Endothelial cell of umbilical vein (primary cell): ENCODE data around the gene PPM1N.

ENCODE experiments used
- EZH2 ChIP-seq: IDR thresholded peaks from 2 replicates; pipeline ENCODE4 v1.6.1; 2012; ENCODE audit warnings: borderline replicate concordance, low read depth, mild to moderate bottlenecking, moderate library complexity, low read length, inconsistent platforms; ENCODE audit not compliant: severe bottlenecking
- FOS ChIP-seq: IDR thresholded peaks from 2 replicates; pipeline ENCODE4 v1.6.1; 2011; ENCODE audit warnings: mild to moderate bottlenecking, low read length, moderate library complexity, borderline replicate concordance; ENCODE audit not compliant: insufficient read depth
- JUN ChIP-seq: IDR thresholded peaks from 2 replicates; pipeline ENCODE4 v1.6.1; 2011; ENCODE audit warnings: borderline replicate concordance, low read depth; ENCODE audit not compliant: insufficient read length, insufficient read depth
- MYC ChIP-seq: IDR thresholded peaks from one replicate; pipeline ENCODE4 v1.6.1; 2011; ENCODE audit warnings: mild to moderate bottlenecking, low read depth, low read length
- POLR2A ChIP-seq: IDR thresholded peaks from 2 replicates; pipeline ENCODE4 v1.6.1; 2012; ENCODE audit warnings: low read depth, mild to moderate bottlenecking, control low read depth, low read length
- POLR2AphosphoS5 ChIP-seq: IDR thresholded peaks from 2 replicates; pipeline ENCODE4 v1.6.1; 2012; ENCODE audit warnings: low read depth, mild to moderate bottlenecking, control low read depth, low read length, moderate library complexity; ENCODE audit not compliant: insufficient read depth
- TF ChIP-seq, protein P1 (sequence below), 2 donors: IDR thresholded peaks; 1 replicate in 1 of 2; 2 replicates in 1 of 2; pipeline ENCODE4 v1.5.1; 2011; ENCODE audit warnings: low read length in 2 of 2, mild to moderate bottlenecking in 2 of 2, moderate library complexity in 2 of 2, control low read depth in 1 of 2, inconsistent platforms in 1 of 2, low read depth in 1 of 2; ENCODE audit not compliant: insufficient read depth in 1 of 2; ENCODE audit errors: extremely low read depth in 1 of 2

GRCh38 chr19:45451850-45452387 is 46.3 kb upstream of the PPM1N start:
- TF ChIP-seq MYC (no peak), POLR2A (no peak), EZH2 (no peak), POLR2AphosphoS5 (no peak), FOS (no peak), JUN (no peak)
- TF ChIP-seq, protein P1, sequence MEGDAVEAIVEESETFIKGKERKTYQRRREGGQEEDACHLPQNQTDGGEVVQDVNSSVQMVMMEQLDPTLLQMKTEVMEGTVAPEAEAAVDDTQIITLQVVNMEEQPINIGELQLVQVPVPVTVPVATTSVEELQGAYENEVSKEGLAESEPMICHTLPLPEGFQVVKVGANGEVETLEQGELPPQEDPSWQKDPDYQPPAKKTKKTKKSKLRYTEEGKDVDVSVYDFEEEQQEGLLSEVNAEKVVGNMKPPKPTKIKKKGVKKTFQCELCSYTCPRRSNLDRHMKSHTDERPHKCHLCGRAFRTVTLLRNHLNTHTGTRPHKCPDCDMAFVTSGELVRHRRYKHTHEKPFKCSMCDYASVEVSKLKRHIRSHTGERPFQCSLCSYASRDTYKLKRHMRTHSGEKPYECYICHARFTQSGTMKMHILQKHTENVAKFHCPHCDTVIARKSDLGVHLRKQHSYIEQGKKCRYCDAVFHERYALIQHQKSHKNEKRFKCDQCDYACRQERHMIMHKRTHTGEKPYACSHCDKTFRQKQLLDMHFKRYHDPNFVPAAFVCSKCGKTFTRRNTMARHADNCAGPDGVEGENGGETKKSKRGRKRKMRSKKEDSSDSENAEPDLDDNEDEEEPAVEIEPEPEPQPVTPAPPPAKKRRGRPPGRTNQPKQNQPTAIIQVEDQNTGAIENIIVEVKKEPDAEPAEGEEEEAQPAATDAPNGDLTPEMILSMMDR (IDR thresholded peaks at IDR 0.05; ENCODE audit: extremely low read depth in 1 of 2, insufficient read depth in 1 of 2, low read depth in 1 of 2, low read length in 2 of 2), result no peak
